Measurements from ENCODE around the gene GAREM2. TPM values are rescaled to one million over a fixed set of nuclear protein-coding genes. Genes with fewer than 3 reads are reported as not detected.

The GAREM2 gene
- total RNA-seq, 1 donor from 2014 or later = 4.2 TPM

DNA sequence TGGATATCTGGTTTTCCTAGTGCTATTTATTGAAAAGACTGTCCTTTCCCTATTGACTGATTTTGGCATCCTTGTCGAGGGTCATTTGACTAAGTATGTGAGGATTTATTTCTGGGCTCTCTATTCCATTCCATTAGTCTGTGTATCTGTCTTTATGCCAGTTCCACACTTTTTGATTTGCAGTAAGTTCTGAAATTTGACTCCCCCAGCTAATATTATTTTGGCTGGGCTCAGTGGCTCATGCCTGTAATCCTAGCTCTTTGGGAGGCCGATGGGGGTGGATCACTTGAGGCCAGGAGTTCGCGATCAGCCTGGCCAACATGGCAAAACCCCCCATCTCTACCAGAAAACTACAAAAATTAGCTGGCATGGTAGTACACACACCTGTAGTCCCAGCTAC, 46.8 kb upstream of the GAREM2 start:
- H3K9me3 Mint-ChIP-seq (ENCODE audit: unreplicated experiment) = no peaks in the 10 kb centered on the region
- Histone ChIP-seq H3K36me3 (ENCODE audit: insufficient read depth, low read length) (no peaks in the 10 kb centered on the region), H3K79me2 (ENCODE audit: insufficient read depth, low read length) (peaks cover 64% of the 10 kb centered on the region), H3K9me3 (ENCODE audit: insufficient read depth, low read depth, low read length) (no peaks in the 10 kb centered on the region), H3K4me1 (ENCODE audit: insufficient read depth, low read length) (no peaks in the 10 kb centered on the region), H3K27ac (ENCODE audit: low read depth, low read length) (no peak overlapping the region), H3K4me2 (ENCODE audit: low read length) (no peak overlapping the region), H2AFZ (ENCODE audit: low read depth, low read length) (no peak overlapping the region), H3K9ac (ENCODE audit: low read length) (no peak overlapping the region), H3K4me3 (ENCODE audit: insufficient read depth, low read depth, low read length) (no peak overlapping the region), H4K20me1 (ENCODE audit: insufficient read depth, low read length) (peaks cover 53% of the 10 kb centered on the region), H3K27me3 (ENCODE audit: insufficient read depth, low read length) (no peaks in the 10 kb centered on the region)
- no peak for TF ChIP-seq EZH2 (IDR thresholded peaks at IDR 0.05; ENCODE audit: insufficient read depth, low read length)
- TF ChIP-seq, protein P1, sequence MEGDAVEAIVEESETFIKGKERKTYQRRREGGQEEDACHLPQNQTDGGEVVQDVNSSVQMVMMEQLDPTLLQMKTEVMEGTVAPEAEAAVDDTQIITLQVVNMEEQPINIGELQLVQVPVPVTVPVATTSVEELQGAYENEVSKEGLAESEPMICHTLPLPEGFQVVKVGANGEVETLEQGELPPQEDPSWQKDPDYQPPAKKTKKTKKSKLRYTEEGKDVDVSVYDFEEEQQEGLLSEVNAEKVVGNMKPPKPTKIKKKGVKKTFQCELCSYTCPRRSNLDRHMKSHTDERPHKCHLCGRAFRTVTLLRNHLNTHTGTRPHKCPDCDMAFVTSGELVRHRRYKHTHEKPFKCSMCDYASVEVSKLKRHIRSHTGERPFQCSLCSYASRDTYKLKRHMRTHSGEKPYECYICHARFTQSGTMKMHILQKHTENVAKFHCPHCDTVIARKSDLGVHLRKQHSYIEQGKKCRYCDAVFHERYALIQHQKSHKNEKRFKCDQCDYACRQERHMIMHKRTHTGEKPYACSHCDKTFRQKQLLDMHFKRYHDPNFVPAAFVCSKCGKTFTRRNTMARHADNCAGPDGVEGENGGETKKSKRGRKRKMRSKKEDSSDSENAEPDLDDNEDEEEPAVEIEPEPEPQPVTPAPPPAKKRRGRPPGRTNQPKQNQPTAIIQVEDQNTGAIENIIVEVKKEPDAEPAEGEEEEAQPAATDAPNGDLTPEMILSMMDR (IDR thresholded peaks at IDR 0.05; ENCODE audit: insufficient read depth, low read depth, low read length) = no peak
- H3K36me3 Mint-ChIP-seq (ENCODE audit: low read depth, unreplicated experiment) = peaks cover 10% of the 10 kb centered on the region
- H3K27ac Mint-ChIP-seq (ENCODE audit: unreplicated experiment) = no peak overlapping the region
- FAIRE-seq (no peak), DNase-seq (ENCODE audit: low read depth) (no peak)
- H3K4me3 Mint-ChIP-seq (ENCODE audit: unreplicated experiment) = no peak overlapping the region
- H3K4me1 Mint-ChIP-seq (ENCODE audit: low read depth, unreplicated experiment) = peaks cover 3% of the 10 kb centered on the region
- H3K27me3 Mint-ChIP-seq (ENCODE audit: low read depth, unreplicated experiment) = no peaks in the 10 kb centered on the region

DNA sequence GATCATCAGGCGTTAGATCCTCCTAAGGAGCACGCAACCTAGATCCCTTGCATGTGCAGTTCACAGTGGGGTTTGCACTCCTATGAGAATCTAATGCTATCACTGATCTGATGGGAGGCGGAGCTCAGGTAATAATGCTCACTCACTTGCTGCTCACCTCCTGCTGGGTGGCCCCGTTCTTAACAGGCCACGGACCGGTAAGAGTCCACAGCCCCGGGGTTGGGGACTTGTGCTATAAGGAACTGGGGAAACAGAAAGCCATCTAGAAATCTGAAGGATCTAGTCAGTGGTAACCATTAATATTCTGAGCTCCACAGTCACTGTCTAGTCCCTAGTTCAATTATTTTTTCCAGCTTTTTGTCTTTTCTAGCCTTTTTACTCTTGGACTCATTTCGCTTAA, 44.7 kb upstream of the GAREM2 start:
- peaks cover 52% of the 10 kb centered on the region for H3K79me2 ChIP-seq (ENCODE audit: insufficient read depth, low read length)
- H3K27me3 Mint-ChIP-seq (ENCODE audit: low read depth, unreplicated experiment) = no peaks in the 10 kb centered on the region
- H3K9me3 Mint-ChIP-seq (ENCODE audit: unreplicated experiment) = no peaks in the 10 kb centered on the region
- peaks cover 6% of the 10 kb centered on the region for H3K4me1 Mint-ChIP-seq (ENCODE audit: low read depth, unreplicated experiment)
- H3K4me3 Mint-ChIP-seq (ENCODE audit: unreplicated experiment) = no peak overlapping the region
- FAIRE-seq (no peak), DNase-seq (ENCODE audit: low read depth) (no peak)
- no peak overlapping the region for H3K27ac Mint-ChIP-seq (ENCODE audit: unreplicated experiment)
- H3K27ac ChIP-seq (ENCODE audit: low read depth, low read length) = no peak overlapping the region
- no peaks in the 10 kb centered on the region for H3K4me1 ChIP-seq (ENCODE audit: insufficient read depth, low read length)
- no peaks in the 10 kb centered on the region for H3K27me3 ChIP-seq (ENCODE audit: insufficient read depth, low read length)
- H3K9ac ChIP-seq (ENCODE audit: low read length) = no peak overlapping the region
- no peak overlapping the region for H3K4me3 ChIP-seq (ENCODE audit: insufficient read depth, low read depth, low read length)
- H4K20me1 ChIP-seq (ENCODE audit: insufficient read depth, low read length) = peaks cover 42% of the 10 kb centered on the region
- no peak for TF ChIP-seq EZH2 (IDR thresholded peaks at IDR 0.05; ENCODE audit: insufficient read depth, low read length)
- TF ChIP-seq, protein P1 (IDR thresholded peaks at IDR 0.05; ENCODE audit: insufficient read depth, low read depth, low read length) = no peak
- no peak overlapping the region for H3K4me2 ChIP-seq (ENCODE audit: low read length)
- no peak overlapping the region for H2AFZ ChIP-seq (ENCODE audit: low read depth, low read length)
- H3K36me3 Mint-ChIP-seq (ENCODE audit: low read depth, unreplicated experiment) = peaks cover 11% of the 10 kb centered on the region
- H3K36me3 ChIP-seq (ENCODE audit: insufficient read depth, low read length) = peaks cover 2% of the 10 kb centered on the region
- H3K9me3 ChIP-seq (ENCODE audit: insufficient read depth, low read depth, low read length) = no peaks in the 10 kb centered on the region

DNA sequence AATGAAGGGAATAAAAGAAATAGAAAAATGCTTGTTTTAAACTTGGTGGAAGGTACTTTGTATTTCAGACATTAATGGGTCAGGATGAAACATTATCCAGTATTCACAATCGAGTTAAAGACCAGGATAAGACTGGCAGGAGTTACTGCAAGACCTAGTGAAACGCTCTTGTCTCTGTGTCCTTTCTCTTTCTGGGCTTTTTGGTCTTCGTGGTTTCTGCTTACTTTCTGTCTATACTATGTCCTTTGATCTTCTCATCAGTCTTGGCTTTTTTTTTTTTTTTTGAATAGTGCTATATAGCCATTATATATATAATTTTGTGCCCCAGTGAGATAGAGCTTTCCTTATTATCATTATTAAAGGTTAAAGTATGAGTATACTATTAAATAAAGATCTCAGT, 42.1 kb upstream of the GAREM2 start:
- DNase-seq (ENCODE audit: low read depth) (no peak), FAIRE-seq (no peak)
- Histone ChIP-seq H2AFZ (ENCODE audit: low read depth, low read length) (no peak overlapping the region), H3K36me3 (ENCODE audit: insufficient read depth, low read length) (peaks cover 10% of the 10 kb centered on the region), H3K9ac (ENCODE audit: low read length) (no peak overlapping the region), H3K4me3 (ENCODE audit: insufficient read depth, low read depth, low read length) (no peak overlapping the region), H4K20me1 (ENCODE audit: insufficient read depth, low read length) (peaks cover 37% of the 10 kb centered on the region), H3K9me3 (ENCODE audit: insufficient read depth, low read depth, low read length) (no peaks in the 10 kb centered on the region), H3K27ac (ENCODE audit: low read depth, low read length) (no peak overlapping the region), H3K4me2 (ENCODE audit: low read length) (no peak overlapping the region), H3K4me1 (ENCODE audit: insufficient read depth, low read length) (no peaks in the 10 kb centered on the region), H3K27me3 (ENCODE audit: insufficient read depth, low read length) (no peaks in the 10 kb centered on the region), H3K79me2 (ENCODE audit: insufficient read depth, low read length) (peaks cover 26% of the 10 kb centered on the region)
- H3K36me3 Mint-ChIP-seq (ENCODE audit: low read depth, unreplicated experiment) = peaks cover 9% of the 10 kb centered on the region
- H3K27ac Mint-ChIP-seq (ENCODE audit: unreplicated experiment) = no peak overlapping the region
- TF ChIP-seq EZH2 (IDR thresholded peaks at IDR 0.05; ENCODE audit: insufficient read depth, low read length) = no peak
- TF ChIP-seq, protein P1 (IDR thresholded peaks at IDR 0.05; ENCODE audit: insufficient read depth, low read depth, low read length) = no peak
- no peaks in the 10 kb centered on the region for H3K9me3 Mint-ChIP-seq (ENCODE audit: unreplicated experiment)
- H3K27me3 Mint-ChIP-seq (ENCODE audit: low read depth, unreplicated experiment) = no peaks in the 10 kb centered on the region
- peaks cover 5% of the 10 kb centered on the region for H3K4me1 Mint-ChIP-seq (ENCODE audit: low read depth, unreplicated experiment)
- no peak overlapping the region for H3K4me3 Mint-ChIP-seq (ENCODE audit: unreplicated experiment)
